ENCODE results near the gene EARS2.
"Not testable (repeated sequence)": the region's sequence is repeated elsewhere in the genome, so short reads cannot be mapped to it uniquely, and the experiment has no call there.

The EARS2 gene

GRCh38 chr16:23566724-23567123, 9.6 kb upstream of the EARS2 start:
- DNase-seq, result no peak

GRCh38 chr16:23564575-23565363, 7.6 kb upstream of the EARS2 start:
- no peak for DNase-seq

- DNase-seq, result no peak
Measured at GRCh38 chr16:23563186-23563585, 6.0 kb upstream of the EARS2 start.

- DNase-seq, result no peak
Measured at GRCh38 chr16:23562505-23562904, 5.4 kb upstream of the EARS2 start.

- no peak for DNase-seq
Measured at GRCh38 chr16:23561586-23561985, 4.4 kb upstream of the EARS2 start.

DNA sequence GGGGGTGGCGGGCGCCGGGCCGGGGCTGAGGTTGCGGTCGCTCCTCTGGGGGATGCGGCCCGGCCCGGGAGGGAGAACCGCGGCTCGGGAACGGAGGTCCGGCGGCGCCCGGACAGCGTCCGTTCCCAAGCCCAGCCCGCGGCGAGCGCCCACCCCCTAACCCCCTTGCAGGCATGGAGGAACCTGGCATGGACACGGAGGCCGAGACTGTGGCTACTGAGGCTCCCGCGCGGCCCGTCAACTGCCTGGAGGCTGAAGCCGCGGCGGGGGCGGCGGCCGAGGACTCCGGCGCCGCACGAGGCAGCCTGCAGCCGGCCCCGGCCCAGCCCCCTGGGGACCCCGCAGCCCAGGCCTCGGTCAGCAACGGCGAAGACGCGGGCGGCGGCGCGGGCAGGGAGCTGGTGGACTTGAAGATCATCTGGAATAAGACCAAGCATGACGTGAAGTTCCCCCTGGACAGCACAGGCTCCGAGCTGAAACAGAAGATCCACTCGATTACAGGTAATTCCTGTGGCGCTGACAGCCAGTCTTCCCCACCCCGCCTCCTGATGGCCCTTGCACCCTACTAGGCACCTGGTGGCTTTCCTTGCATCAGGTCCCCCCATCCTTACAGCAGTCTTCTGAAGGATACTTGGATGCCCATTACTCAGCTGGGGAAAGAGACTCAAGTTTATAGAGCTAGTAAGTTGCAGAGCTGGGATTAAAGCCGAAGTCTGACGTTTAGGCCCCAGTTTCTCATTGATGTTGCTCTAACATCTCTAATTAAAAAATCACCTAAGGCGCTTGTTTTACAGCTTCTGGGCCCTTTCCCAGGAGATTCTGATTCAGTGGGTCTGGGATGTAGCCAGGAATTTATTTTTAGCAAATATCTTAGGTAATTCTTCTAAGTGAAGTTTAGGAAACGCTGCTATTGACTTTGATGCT, 891 bp upstream of the EARS2 start:
- no peak for DNase-seq

DNA sequence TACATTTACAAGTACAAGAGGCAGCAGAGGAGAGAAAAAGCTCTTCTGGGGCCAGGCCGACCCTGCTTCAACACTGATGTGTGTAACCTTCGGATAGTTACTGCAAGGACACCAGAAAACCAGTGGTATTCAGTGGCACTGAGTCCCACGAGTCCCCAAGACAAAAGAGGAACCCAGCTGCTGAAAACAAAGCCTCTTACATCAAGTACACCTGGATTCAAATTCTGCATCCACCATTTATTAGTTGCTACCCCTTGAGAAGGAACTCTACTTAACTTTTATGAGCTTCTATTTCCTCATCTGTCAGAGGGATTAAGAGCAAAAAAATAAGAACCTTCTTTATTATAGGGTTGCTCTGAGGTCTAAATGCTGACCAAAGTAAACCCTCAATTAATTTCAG, 2.6 kb downstream of the EARS2 start:
- DNase-seq, result no peak

DNA sequence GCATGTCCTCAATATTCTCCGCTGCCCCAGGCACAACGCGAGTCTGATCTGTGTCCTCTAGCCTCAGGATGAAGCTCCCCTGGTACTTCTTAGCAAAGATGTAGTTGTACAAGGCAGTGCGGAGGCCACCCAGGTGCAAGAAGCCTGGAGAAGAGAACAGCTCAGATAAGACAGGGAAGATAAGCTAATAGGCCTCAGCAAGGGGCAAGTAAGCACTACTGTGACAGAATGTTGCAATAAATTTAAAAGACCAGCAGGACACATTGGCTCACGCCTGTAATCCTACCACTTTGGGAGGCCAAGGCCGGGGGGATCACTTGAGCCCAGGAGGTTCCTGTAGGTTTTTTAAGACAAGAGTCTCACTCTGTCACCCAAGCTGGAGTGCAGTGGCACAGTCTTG, 5.0 kb downstream of the EARS2 start:
- no peak for DNase-seq

GRCh38 chr16:23549938-23550337, 7.2 kb downstream of the EARS2 start:
- DNase-seq, result no peak

DNA sequence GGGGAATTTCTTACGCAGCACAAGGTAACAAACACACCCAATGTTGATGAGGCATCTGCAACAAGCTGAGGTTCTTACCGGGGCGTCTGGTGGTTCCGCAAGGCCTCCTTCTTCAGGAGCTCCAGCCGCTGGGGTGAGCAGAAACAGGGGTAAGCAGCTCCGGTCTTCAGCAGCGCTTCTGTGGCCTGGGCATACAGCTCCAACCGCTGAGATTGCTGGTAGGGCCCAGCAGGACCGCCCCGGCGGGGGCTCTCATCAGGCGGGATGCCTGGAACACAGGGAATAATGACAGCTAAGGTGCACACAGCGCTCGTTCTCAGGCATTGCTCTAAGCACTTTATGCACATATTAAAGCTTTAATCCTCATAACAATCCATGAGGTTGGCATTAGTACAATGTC, 12.7 kb downstream of the EARS2 start:
- DNase-seq, result no peak

DNA sequence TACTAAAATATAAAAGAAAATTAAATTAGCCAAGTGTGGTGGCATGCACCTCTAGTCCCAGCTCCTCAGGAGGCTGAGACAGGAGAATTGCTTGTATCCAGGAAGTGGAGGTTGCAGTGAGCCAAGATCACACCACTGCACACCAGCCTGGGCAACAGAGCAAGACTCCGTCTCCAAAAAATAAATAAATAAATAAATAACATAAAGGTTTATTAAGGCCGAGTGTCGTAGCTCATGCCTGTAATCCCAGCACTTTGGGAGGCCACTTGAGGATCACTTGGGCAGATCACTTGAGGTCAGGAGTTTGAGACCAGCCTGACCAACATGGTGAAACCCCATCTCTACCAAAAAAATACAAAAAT, 16.4 kb downstream of the EARS2 start:
- not testable (repeated sequence) for DNase-seq

- DNase-seq, result no peak
Measured at GRCh38 chr16:23539984-23540816, 16.9 kb downstream of the EARS2 start.

DNA sequence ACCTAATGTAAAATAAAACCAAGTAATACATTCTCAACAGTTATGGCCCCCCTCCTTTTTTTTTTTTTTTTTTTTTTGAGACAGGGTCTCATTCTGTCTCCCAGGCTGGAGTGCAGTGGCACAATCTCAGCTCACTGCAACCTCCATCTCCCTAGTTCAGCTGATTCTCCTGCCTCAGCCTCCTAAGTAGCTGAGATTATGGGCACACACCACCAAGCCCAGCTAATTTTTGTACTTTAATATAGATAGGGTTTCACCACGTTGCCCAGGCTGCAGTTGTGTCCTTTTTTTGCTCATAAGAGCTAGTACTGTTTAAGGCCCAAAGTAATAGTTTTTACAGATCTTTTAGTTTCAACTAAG, 18.3 kb downstream of the EARS2 start:
- no peak for DNase-seq

DNA sequence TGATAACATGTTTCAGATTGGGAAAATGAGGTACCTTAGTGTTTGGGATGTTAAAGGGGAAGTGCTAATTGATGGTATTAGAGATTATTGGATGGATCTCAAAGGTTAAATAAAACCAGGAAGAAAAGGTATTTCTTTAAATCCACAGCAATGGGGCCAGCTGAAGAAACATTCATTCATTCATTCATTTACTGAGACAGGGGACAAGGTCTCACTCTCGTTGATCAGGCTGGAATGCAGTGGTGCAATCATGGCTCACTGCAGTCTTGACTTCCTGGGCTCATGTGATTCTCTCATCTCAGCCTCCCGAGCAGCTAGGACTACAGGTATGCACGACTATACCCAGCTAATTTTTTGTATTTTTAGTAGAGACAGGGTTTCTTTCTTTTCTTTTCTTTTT, 19.8 kb downstream of the EARS2 start:
- no peak for DNase-seq

DNA sequence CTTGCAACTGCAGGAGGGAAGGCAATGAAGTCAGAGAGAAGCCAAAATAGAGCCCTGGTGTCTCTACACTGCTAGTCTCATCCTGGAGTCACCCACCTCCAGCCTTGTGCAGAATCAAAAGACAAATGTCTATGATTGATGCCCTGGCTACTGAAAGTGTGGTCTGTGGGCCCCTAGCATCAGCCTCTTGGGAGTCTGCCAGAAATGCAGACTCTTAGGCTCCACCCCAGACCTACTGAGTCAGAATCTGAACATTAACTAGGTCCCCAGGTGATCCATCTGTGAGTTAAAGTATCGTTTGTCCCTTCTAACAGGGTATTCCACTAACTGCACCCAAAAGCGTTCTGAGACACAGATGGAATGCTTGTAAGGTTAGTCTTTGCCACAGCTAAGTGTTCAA, 21.2 kb downstream of the EARS2 start:
- no peak for DNase-seq

DNA sequence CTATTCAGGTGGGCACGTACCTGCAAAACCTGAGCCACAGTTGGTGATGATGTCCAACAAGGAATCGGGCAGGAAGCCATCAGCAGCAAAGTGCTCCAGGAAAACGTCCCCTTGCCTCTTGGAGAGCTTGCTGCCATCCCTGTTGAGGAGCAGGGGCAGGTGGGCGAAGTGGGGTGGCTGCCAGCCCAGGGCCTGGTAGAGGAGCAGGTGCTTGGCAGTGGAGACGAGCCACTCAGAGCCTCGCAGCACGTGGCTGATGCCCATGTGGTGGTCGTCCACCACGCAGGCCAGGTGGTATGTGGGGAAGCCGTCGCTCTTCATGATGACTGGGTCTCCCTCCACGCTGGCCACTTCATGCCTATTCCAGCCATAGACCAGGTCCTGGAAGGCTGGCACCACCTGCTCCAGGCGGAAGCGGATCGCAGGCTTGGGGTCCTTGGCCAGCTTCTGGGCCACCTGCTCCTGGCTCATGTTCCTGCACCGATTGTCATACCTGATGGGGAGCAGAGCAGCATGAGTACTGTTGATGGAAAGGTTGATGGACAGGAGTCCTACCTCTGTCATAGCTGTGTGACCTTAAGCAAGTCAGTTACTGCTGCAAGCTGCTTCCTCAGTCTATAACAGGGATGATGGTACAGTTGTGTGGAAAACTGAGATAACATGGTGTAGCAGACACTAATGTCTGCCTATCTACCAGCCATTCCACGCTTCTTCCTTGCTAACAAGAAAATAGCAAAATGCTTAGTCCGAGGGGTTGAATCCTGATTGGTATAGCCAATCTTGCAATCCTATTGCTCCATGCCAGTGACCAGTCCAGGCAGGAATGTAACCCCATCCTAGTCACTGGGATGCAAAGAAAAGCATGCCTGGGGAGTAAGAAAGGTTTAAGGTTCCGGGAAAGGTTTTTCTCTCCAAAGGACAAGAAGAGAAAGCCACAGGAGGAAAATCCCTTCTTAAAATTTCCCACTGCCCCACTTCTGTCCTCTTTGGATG, 22.0 kb downstream of the EARS2 start:
- no peak for DNase-seq

DNA sequence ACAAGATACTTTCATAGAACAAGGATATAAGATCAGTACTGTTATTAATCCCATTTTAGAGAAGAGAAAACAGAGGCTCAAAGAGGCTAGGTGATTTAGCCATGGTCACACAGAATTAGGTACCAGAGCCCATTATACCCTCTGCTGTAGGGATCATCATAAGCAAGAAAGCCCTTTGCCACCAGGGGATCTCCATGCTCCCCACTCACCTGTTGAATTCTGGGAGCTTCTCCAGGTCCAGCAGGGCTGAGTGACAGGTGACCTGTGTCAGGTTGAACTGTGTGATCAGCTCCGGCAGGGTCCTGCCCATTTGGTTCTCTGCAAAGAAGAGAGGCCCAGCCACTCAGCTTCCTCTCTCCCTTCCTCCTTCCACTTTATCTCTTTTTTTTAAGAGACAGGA, 24.7 kb downstream of the EARS2 start:
- DNase-seq, result no peak

DNA sequence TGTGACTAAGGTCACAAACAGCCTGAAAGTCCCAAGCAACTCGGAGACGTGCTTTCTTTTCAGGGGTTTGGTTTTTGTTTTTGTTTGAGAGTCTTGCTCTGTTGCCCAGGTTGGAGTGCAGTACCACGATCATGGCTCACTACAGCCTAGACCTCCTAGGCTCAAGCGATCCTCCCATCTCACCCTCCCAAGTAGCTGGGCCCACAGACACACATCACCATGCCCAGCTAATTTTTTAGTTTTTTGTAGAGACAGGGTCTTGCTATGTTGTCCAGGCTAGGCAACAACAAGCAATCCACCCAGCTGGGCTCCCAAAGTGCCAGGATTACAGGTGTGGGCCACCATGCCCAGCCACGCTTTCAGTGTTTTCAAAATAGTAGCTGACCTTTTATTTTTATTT, 27.1 kb downstream of the EARS2 start:
- no peak for DNase-seq

GRCh38 chr16:23528644-23529310, 28.4 kb downstream of the EARS2 start:
- DNase-seq, result no peak

DNA sequence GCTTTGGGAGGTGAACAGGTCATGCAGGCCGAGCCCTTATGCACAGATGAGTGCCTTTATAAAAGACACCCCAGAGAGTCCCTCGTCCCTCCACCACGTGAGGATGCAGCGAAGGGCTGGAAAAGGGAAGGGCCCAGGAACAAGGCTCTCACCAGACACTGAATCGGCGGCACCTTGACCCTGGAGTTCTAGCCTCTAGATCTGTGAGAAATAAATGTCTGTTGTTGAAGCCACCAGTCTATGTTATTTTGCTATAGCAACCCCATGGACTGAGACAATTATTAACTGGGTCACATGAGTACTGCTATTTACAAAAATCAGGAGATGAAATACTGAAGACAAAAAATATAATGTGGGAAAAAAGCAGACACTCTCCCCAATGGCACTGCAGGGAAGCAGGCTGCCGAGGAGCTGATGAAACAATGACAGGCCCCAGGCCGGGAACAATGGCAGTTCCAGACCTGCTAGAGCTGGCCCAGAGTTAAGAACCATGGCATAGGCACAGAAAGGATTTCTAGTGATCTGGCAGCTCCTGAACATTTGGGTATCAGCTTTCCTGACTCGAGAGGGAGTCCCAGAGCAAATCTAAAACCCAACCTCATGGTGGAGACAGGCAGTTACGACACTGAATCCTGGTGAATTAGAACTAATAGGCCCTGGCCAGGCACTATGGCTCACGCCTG, 29.0 kb downstream of the EARS2 start:
- no peak for DNase-seq

GRCh38 chr16:23524886-23525285, 32.3 kb downstream of the EARS2 start:
- no peak for DNase-seq
